ENCODE results near the gene BEGAIN. TPM values are rescaled to one million over a fixed set of nuclear protein-coding genes. Genes with fewer than 3 reads are reported as not detected.

The BEGAIN gene
- total RNA-seq, 1 experiment from 2014 or later, result 7.0 TPM

- Mint-ChIP-seq H3K36me3 (ENCODE audit: insufficient read depth, unreplicated experiment) (no peaks in the 10 kb centered on the region), H3K4me1 (ENCODE audit: insufficient read depth, unreplicated experiment) (no peaks in the 10 kb centered on the region), H3K27ac (ENCODE audit: low read depth, unreplicated experiment) (no peak overlapping the region), H3K4me3 (ENCODE audit: unreplicated experiment) (no peak overlapping the region), H3K27me3 (ENCODE audit: insufficient read depth, unreplicated experiment) (peaks cover 78% of the 10 kb centered on the region), H3K9me3 (ENCODE audit: unreplicated experiment) (no peaks in the 10 kb centered on the region)
- intact Hi-C loops (cut with micrococcal nuclease), result no loop called here
- BruUV-seq (replicated peaks), result no TSS peak
- TF ChIP-seq, protein P1, sequence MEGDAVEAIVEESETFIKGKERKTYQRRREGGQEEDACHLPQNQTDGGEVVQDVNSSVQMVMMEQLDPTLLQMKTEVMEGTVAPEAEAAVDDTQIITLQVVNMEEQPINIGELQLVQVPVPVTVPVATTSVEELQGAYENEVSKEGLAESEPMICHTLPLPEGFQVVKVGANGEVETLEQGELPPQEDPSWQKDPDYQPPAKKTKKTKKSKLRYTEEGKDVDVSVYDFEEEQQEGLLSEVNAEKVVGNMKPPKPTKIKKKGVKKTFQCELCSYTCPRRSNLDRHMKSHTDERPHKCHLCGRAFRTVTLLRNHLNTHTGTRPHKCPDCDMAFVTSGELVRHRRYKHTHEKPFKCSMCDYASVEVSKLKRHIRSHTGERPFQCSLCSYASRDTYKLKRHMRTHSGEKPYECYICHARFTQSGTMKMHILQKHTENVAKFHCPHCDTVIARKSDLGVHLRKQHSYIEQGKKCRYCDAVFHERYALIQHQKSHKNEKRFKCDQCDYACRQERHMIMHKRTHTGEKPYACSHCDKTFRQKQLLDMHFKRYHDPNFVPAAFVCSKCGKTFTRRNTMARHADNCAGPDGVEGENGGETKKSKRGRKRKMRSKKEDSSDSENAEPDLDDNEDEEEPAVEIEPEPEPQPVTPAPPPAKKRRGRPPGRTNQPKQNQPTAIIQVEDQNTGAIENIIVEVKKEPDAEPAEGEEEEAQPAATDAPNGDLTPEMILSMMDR (IDR thresholded peaks at IDR 0.05; ENCODE audit: unreplicated experiment), result no peak
- CTCF ChIA-PET, result interaction anchor here (0.5 kb wide), 1 partner anchor 12 kb away, joined by 3 read pairs; no protein-coding TSS in a partner anchor
- POLR2A ChIA-PET, result interaction anchor here (0.8 kb wide), 2 partner anchors 9 to 10 kb away, joined by 3 to 4 read pairs; no protein-coding TSS in a partner anchor
- no peak for DNase-seq (ENCODE audit: unreplicated experiment)
Observed at GRCh38 chr14:100601914-100602313, 14.7 kb upstream of the BEGAIN start.

- DNase-seq (ENCODE audit: unreplicated experiment), result no peak
- H3K4me3 Mint-ChIP-seq (ENCODE audit: unreplicated experiment), result no peak overlapping the region
- H3K36me3 Mint-ChIP-seq (ENCODE audit: insufficient read depth, unreplicated experiment), result no peaks in the 10 kb centered on the region
- peaks cover 71% of the 10 kb centered on the region for H3K27me3 Mint-ChIP-seq (ENCODE audit: insufficient read depth, unreplicated experiment)
- CTCF ChIA-PET, result interaction anchor here (0.7 to 1.2 kb wide), 3 partner anchors 44 to 219 kb away, joined by 3 to 4 read pairs (median 3); no protein-coding TSS in a partner anchor
- POLR2A ChIA-PET, result interaction anchor here (0.7 kb wide), 2 partner anchors 176 to 193 kb away, joined by 3 read pairs; no protein-coding TSS in a partner anchor
- H3K9me3 Mint-ChIP-seq (ENCODE audit: unreplicated experiment), result no peaks in the 10 kb centered on the region
- no peak overlapping the region for H3K27ac Mint-ChIP-seq (ENCODE audit: low read depth, unreplicated experiment)
- intact Hi-C loops (cut with micrococcal nuclease), result no loop called here
- no TSS peak for BruUV-seq (replicated peaks)
- TF ChIP-seq, protein P1 (IDR thresholded peaks at IDR 0.05; ENCODE audit: unreplicated experiment), result no peak
- no peaks in the 10 kb centered on the region for H3K4me1 Mint-ChIP-seq (ENCODE audit: insufficient read depth, unreplicated experiment)
Observed at GRCh38 chr14:100601064-100601463, 13.8 kb upstream of the BEGAIN start.

DNA sequence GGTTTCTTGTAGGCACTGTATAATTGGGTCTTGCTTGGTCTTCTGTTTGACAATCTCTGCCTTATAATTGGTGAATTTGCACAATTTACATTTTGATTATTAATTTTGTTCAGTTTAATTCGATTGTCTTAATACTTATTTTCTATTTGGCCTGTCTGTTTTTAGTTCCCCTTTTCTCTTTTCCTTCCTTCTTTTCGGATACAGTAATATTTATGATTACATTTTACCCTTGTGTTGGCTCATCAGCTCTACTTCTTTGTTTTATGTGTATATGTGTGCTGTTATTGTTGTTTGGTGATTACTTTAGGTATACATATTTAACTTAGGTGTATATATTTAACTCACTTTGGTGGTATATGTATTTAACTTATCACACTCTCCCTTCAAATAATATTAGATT lies 12.8 kb upstream of the BEGAIN start:
- no peak overlapping the region for H3K27ac Mint-ChIP-seq (ENCODE audit: low read depth, unreplicated experiment)

DNA sequence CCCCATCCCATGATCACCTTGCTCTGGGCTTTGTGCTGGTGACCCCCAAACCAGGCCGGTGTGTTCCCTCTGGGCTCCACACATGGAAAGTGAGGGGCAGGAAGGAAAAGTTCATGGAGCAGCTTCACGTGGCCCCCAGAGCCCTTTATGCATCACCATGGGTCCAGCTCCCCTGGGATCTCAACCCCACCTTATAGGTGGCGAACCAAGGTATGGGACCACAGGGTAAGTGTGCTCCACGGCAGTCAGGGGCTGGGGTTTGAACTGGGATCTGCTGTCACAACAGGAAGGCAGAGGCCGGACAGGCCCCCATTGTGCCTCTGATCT lies 7.4 kb upstream of the BEGAIN start:
- ChIA-PET CTCF (no interaction called here), POLR2A (no interaction called here)
- H3K36me3 Mint-ChIP-seq (ENCODE audit: insufficient read depth, unreplicated experiment), result no peaks in the 10 kb centered on the region
- intact Hi-C loops (cut with micrococcal nuclease), result no loop called here
- H3K27ac Mint-ChIP-seq (ENCODE audit: low read depth, unreplicated experiment), result no peak overlapping the region
- H3K9me3 Mint-ChIP-seq (ENCODE audit: unreplicated experiment), result no peaks in the 10 kb centered on the region
- BruUV-seq (replicated peaks), result no TSS peak
- no peak for DNase-seq (ENCODE audit: unreplicated experiment)
- TF ChIP-seq, protein P1 (IDR thresholded peaks at IDR 0.05; ENCODE audit: unreplicated experiment), result no peak
- H3K4me1 Mint-ChIP-seq (ENCODE audit: insufficient read depth, unreplicated experiment), result no peaks in the 10 kb centered on the region
- H3K4me3 Mint-ChIP-seq (ENCODE audit: unreplicated experiment), result no peak overlapping the region
- peaks cover 52% of the 10 kb centered on the region for H3K27me3 Mint-ChIP-seq (ENCODE audit: insufficient read depth, unreplicated experiment)

More for the DNA sequence above, 12.8 kb upstream of the BEGAIN start:
- no peak for DNase-seq (ENCODE audit: unreplicated experiment)
- CTCF ChIA-PET, result interaction anchor here (1.2 kb wide), 1 partner anchor 45 kb away, joined by 4 read pairs; no protein-coding TSS in a partner anchor
- POLR2A ChIA-PET, result no interaction called here
- no peak overlapping the region for H3K4me3 Mint-ChIP-seq (ENCODE audit: unreplicated experiment)
- H3K9me3 Mint-ChIP-seq (ENCODE audit: unreplicated experiment), result no peaks in the 10 kb centered on the region
- H3K27me3 Mint-ChIP-seq (ENCODE audit: insufficient read depth, unreplicated experiment), result peaks cover 81% of the 10 kb centered on the region
- no peaks in the 10 kb centered on the region for H3K36me3 Mint-ChIP-seq (ENCODE audit: insufficient read depth, unreplicated experiment)
- BruUV-seq (replicated peaks), result no TSS peak
- TF ChIP-seq, protein P1 (IDR thresholded peaks at IDR 0.05; ENCODE audit: unreplicated experiment), result no peak
- intact Hi-C loops (cut with micrococcal nuclease), result no loop called here
- H3K4me1 Mint-ChIP-seq (ENCODE audit: insufficient read depth, unreplicated experiment), result no peaks in the 10 kb centered on the region
